GDM1 (cell line): ENCODE data around the gene RCN1.

ENCODE experiments used
- DNase-seq: peaks from one replicate; lab custom pipeline; 2025; lab: John Stamatoyannopoulos, UW

Gene RCN1

GRCh38 chr11:32153747-32154146 is 62.9 kb downstream of the RCN1 start:
- no peak for DNase-seq

GRCh38 chr11:32154275-32154674 is 63.4 kb downstream of the RCN1 start:
- peak; percentile 14 for DNase-seq
